Measurements from ENCODE around the gene SLCO6A1. TPM values are rescaled to one million over a fixed set of nuclear protein-coding genes. Genes with fewer than 3 reads are reported as not detected.

Gene SLCO6A1
- total RNA-seq, 1 donor from 2014 or later = not detected

DNA sequence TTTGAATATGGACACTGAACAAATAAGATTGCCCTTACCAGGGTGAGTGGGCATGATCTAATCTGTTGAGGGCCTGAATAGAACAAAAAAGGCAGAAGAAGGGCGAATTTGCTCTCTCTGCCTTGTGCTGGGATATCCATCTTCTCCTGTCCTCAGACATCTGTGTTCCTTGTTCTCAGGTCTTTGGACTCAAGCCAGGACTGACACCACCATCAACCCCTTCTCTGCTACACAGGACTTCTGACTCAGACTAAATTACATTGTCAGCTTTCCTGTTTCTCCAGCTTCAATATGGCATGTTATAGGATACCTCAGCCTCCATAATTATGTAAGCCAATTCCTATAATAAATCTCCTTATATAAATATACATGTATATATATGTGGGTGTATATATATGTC lies 40.8 kb upstream of the SLCO6A1 start:
- TF ChIP-seq, protein P1, sequence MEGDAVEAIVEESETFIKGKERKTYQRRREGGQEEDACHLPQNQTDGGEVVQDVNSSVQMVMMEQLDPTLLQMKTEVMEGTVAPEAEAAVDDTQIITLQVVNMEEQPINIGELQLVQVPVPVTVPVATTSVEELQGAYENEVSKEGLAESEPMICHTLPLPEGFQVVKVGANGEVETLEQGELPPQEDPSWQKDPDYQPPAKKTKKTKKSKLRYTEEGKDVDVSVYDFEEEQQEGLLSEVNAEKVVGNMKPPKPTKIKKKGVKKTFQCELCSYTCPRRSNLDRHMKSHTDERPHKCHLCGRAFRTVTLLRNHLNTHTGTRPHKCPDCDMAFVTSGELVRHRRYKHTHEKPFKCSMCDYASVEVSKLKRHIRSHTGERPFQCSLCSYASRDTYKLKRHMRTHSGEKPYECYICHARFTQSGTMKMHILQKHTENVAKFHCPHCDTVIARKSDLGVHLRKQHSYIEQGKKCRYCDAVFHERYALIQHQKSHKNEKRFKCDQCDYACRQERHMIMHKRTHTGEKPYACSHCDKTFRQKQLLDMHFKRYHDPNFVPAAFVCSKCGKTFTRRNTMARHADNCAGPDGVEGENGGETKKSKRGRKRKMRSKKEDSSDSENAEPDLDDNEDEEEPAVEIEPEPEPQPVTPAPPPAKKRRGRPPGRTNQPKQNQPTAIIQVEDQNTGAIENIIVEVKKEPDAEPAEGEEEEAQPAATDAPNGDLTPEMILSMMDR (IDR thresholded peaks at IDR 0.05; ENCODE audit: borderline replicate concordance) = no peak
- no peak overlapping the region for H3K27ac ChIP-seq (replicated peaks)

DNA sequence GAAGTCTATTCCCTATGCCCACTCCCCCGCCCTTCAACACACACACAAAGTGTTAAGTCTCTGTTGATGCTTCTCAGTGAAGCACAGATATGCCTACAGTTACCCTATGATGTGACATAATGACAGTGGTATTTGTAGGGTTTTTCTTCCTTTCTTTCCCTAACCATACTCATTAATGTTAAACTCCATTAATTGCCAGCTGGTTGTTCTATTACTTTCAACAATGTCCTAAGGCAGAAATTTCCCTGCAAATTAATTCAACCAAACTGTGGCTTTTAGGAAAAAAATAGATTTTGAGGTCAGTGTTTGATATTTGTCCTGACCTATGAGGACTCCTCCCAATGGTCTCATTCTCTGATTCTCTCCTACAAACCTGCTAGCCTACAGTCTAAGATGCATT lies 38.2 kb upstream of the SLCO6A1 start:
- Histone ChIP-seq H3K4me3 (no peak overlapping the region), H3K4me1 (peaks cover under 1% of the 10 kb centered on the region), H3K36me3 (no peaks in the 10 kb centered on the region), H3K27ac (replicated peaks) (no peak overlapping the region), H3K9me3 (replicated peaks) (peaks cover 9% of the 10 kb centered on the region), H3K27me3 (ENCODE audit: low read depth) (no peaks in the 10 kb centered on the region)
- intact Hi-C loops (cut with micrococcal nuclease) = no loop called here
- TF ChIP-seq, protein P1 (IDR thresholded peaks at IDR 0.05; ENCODE audit: borderline replicate concordance) = no peak
- DNase-seq = no peak

More for the DNA sequence above, 40.8 kb upstream of the SLCO6A1 start:
- no peaks in the 10 kb centered on the region for H3K4me1 ChIP-seq
- intact Hi-C loops (cut with micrococcal nuclease) = no loop called here
- no peaks in the 10 kb centered on the region for H3K27me3 ChIP-seq (ENCODE audit: low read depth)
- no peak overlapping the region for H3K4me3 ChIP-seq
- DNase-seq = no peak
- no peaks in the 10 kb centered on the region for H3K36me3 ChIP-seq
- H3K9me3 ChIP-seq (replicated peaks) = peaks cover 9% of the 10 kb centered on the region

DNA sequence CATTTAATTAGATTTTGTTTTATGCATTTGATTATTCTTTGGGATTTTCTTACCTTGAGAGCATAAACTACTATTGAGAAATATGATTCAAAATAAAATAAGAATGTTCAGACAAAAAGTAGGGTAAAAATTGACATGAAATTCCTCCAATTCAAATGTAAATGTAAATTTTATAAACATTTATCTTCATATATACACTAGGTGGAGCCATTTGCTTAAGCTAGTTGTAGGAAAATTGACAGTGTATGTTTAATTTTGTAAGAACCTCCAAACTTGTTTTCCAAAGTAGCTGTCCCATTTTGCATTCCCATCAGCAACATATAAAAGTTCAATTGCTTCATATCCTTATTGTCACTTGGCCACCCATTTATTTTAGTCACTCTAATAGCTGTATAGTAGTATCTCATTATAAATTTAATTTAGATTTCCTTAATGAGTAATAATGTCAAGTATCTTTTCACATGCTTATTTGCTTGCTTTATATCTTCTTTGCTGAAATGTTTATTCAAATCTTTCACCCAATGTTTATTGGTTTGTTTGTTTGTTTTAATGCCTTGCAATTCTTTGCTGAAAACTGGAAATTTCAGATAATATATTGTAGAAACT lies 37.6 kb upstream of the SLCO6A1 start:
- no peaks in the 10 kb centered on the region for H3K27me3 ChIP-seq (ENCODE audit: low read depth)
- no peak overlapping the region for H3K27ac ChIP-seq (replicated peaks)
- no peaks in the 10 kb centered on the region for H3K36me3 ChIP-seq
- no peak overlapping the region for H3K4me3 ChIP-seq
- peaks cover 6% of the 10 kb centered on the region for H3K9me3 ChIP-seq (replicated peaks)
- TF ChIP-seq, protein P1 (IDR thresholded peaks at IDR 0.05; ENCODE audit: borderline replicate concordance) = peak; percentile 51
- intact Hi-C loops (cut with micrococcal nuclease) = no loop called here
- peaks cover 6% of the 10 kb centered on the region for H3K4me1 ChIP-seq
- no peak for DNase-seq

DNA sequence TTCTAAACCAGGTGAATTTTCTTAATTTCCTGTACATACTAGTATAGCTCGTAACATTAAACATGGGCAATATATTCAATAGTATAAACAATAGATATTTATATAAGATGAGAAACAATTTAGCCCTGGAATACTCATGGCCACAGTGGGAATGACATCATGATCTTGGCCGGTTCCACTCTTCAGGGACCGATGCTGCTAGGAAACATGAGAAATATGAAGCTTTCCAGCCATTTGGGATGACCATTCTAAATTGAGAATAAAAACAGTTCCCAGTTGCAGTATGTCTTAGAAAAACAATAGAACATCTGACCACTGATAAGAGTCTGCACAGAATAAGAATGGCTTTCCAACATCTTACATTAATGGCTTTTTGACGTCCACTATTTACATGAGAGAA lies 33.3 kb upstream of the SLCO6A1 start:
- Histone ChIP-seq H3K4me1 (peaks cover 28% of the 10 kb centered on the region), H3K27ac (replicated peaks) (peak overlapping the region; percentile 58), H3K36me3 (no peaks in the 10 kb centered on the region), H3K4me3 (no peak overlapping the region), H3K27me3 (ENCODE audit: low read depth) (no peaks in the 10 kb centered on the region), H3K9me3 (replicated peaks) (no peaks in the 10 kb centered on the region)
- DNase-seq = peak; percentile 34
- TF ChIP-seq, protein P1 (IDR thresholded peaks at IDR 0.05; ENCODE audit: borderline replicate concordance) = no peak
- intact Hi-C loops (cut with micrococcal nuclease) = no loop called here

DNA sequence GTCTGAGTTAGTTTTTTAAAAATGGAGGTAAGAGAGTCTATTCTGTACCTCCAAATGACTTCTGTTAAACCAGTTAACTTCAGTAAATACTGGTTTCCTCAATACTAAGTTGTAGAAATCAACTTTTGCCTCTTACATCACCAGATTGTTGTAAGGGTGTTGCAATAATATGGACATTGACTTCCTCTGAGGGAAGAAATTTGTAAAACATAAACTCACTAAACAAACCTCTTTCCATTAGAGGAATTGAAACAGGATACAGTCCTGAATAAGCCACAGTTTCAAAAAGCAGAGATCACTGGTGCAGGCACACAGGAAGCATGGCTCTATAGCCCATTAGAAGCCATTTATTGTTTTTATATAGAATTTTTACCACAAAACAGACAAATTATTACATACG lies 32.7 kb upstream of the SLCO6A1 start:
- peaks cover 28% of the 10 kb centered on the region for H3K4me1 ChIP-seq
- intact Hi-C loops (cut with micrococcal nuclease) = no loop called here
- H3K36me3 ChIP-seq = no peaks in the 10 kb centered on the region
- H3K27me3 ChIP-seq (ENCODE audit: low read depth) = no peaks in the 10 kb centered on the region
- TF ChIP-seq, protein P1 (IDR thresholded peaks at IDR 0.05; ENCODE audit: borderline replicate concordance) = no peak
- no peak overlapping the region for H3K4me3 ChIP-seq
- H3K27ac ChIP-seq (replicated peaks) = peak overlapping the region; percentile 58
- no peaks in the 10 kb centered on the region for H3K9me3 ChIP-seq (replicated peaks)
- DNase-seq = no peak
